Daoy (cell line): ENCODE measurements around the gene FAM228B. TPM values are rescaled to one million over a fixed set of nuclear protein-coding genes. Genes with fewer than 3 reads are reported as not detected.
"Not testable (repeated sequence)": the region's sequence is repeated elsewhere in the genome, so short reads cannot be mapped to it uniquely, and the experiment has no call there.

ENCODE experiments used
- DNase-seq: peaks from one replicate; pipeline ENCODE4 v3.0.0-alpha.2; 2015; ENCODE audit warnings: low read depth
- total RNA-seq: library from RNA; depleted of rRNA; stranded (reverse); fragments of >200 nt; shearing (Covaris generic); gene quantifications from 2 replicates; pipeline ENCODE4 v1.2.3, GENCODE V29; 2014

The FAM228B gene
- total RNA-seq, 1 experiment from 2014 or later: 3.7 TPM

- DNase-seq: no peak
Measured at GRCh38 chr2:24102677-24103076, 20.6 kb upstream of the FAM228B start.

GRCh38 chr2:24104110-24104650 lies 19.1 kb upstream of the FAM228B start:
- no peak for DNase-seq

GRCh38 chr2:24104906-24105305 lies 18.4 kb upstream of the FAM228B start:
- DNase-seq: no peak

- no peak for DNase-seq
Measured at GRCh38 chr2:24105816-24106215, 17.5 kb upstream of the FAM228B start.

- no peak for DNase-seq
Measured at GRCh38 chr2:24106786-24107185, 16.5 kb upstream of the FAM228B start.

- DNase-seq: no peak
Measured at GRCh38 chr2:24107336-24107735, 15.9 kb upstream of the FAM228B start.

GRCh38 chr2:24109431-24109830 lies 13.8 kb upstream of the FAM228B start:
- not testable (repeated sequence) for DNase-seq

- peak; percentile 21 for DNase-seq
Measured at GRCh38 chr2:24110660-24111303, 12.5 kb upstream of the FAM228B start.

GRCh38 chr2:24111407-24111901 lies 11.8 kb upstream of the FAM228B start:
- DNase-seq: peak; percentile 20

GRCh38 chr2:24115057-24115456 lies 8.2 kb upstream of the FAM228B start:
- DNase-seq: no peak

GRCh38 chr2:24117902-24118301 lies 5.4 kb upstream of the FAM228B start:
- no peak for DNase-seq

- no peak for DNase-seq
Measured at GRCh38 chr2:24121066-24121465, 2.2 kb upstream of the FAM228B start.

- no peak for DNase-seq
Measured at GRCh38 chr2:24121469-24121868, 1.8 kb upstream of the FAM228B start.

- DNase-seq: peak; percentile 10
Measured at GRCh38 chr2:24122366-24123194, 689 bp upstream of the FAM228B start.

- peak; percentile 28 for DNase-seq
Measured at GRCh38 chr2:24123922-24124580, 782 bp downstream of the FAM228B start.

- no peak for DNase-seq
Measured at GRCh38 chr2:24125956-24126355, 2.7 kb downstream of the FAM228B start.

- DNase-seq: no peak
Measured at GRCh38 chr2:24132543-24132942, 9.3 kb downstream of the FAM228B start.

GRCh38 chr2:24140305-24140704 lies 17.0 kb downstream of the FAM228B start:
- DNase-seq: not testable (repeated sequence)

GRCh38 chr2:24147364-24147763 lies 24.1 kb downstream of the FAM228B start:
- no peak for DNase-seq

- no peak for DNase-seq
Measured at GRCh38 chr2:24152413-24153197, 29.3 kb downstream of the FAM228B start.

- no peak for DNase-seq
Measured at GRCh38 chr2:24153478-24153877, 30.2 kb downstream of the FAM228B start.
